Left ventricle myocardium superior (tissue), 1 donor: ENCODE measurements around the gene RSPH6A. TPM values are rescaled to one million over a fixed set of nuclear protein-coding genes. Genes with fewer than 3 reads are reported as not detected.

ENCODE experiments used
- ATAC-seq: fragments of 200-7000 bp; cut with Tn5 transposase; one replicate; pipeline ENCODE4 v1.9.1; 2020; ENCODE audit warnings: mild to moderate bottlenecking, moderate library complexity
- DNase-seq: peaks from one replicate; pipeline ENCODE4 v3.0.0-alpha.2; 2020
- intact Hi-C: fragments of 100-400 bp; cut with micrococcal nuclease; formaldehyde crosslinking; loops from one replicate; pipeline ENCODE4 v1.11.0; 2022
- total RNA-seq: library from RNA; stranded (reverse); fragmentation: NEBNext Ultra II Directional; extraction: Animal tissue kit (Norgen Biotek cat#: 25700); gene quantifications from one replicate; pipeline ENCODE4 v1.2.1, GENCODE V29; 2021
- donor health status: DM: no; HTN: yes; CAD: no; lungs with severe emphysema.

The RSPH6A gene
- total RNA-seq, 1 donor from 2014 or later, result not detected

- ATAC-seq, result no peak
- intact Hi-C loops, result no loop called here
Observed at GRCh38 chr19:45747513-45747912, 67.6 kb downstream of the RSPH6A start.

GRCh38 chr19:45746866-45747265 lies 68.2 kb downstream of the RSPH6A start:
- ATAC-seq (no peak), DNase-seq (no peak)
- intact Hi-C loops, result no loop called here

More at GRCh38 chr19:45747513-45747912, 67.6 kb downstream of the RSPH6A start:
- DNase-seq, result no peak

Other genes starting within 250 kb of the RSPH6A start
- 26.9 TPM for gene OPA3, start 230.5 kb downstream of the RSPH6A start, total RNA-seq
- 4.8 TPM for gene GPR4, start 213.1 kb downstream of the RSPH6A start, total RNA-seq
- 33.4 TPM for gene EML2, start 175.9 kb downstream of the RSPH6A start, total RNA-seq
- gene GIPR, start 147.1 kb downstream of the RSPH6A start, total RNA-seq, result 4.1 TPM
- 233 TPM for gene SNRPD2, start 123.4 kb downstream of the RSPH6A start, total RNA-seq
- 1.2 TPM for gene QPCTL, start 122.6 kb downstream of the RSPH6A start, total RNA-seq
- 15.4 TPM for gene FBXO46, start 84.4 kb downstream of the RSPH6A start, total RNA-seq
- not detected for gene MEIOSIN, start 81.9 kb downstream of the RSPH6A start, total RNA-seq
- 26.1 TPM for gene SIX5, start 46.1 kb downstream of the RSPH6A start, total RNA-seq
- 275 TPM for gene DMPK, start 32.8 kb downstream of the RSPH6A start, total RNA-seq
- 64.6 TPM for gene DMWD, start 22.5 kb downstream of the RSPH6A start, total RNA-seq
- gene SYMPK, start 47.8 kb upstream of the RSPH6A start, total RNA-seq, result 38.3 TPM
- gene FOXA3, start 49.0 kb upstream of the RSPH6A start, total RNA-seq, result not detected
- 22.3 TPM for gene IRF2BP1, start 70.8 kb upstream of the RSPH6A start, total RNA-seq
- 18.5 TPM for gene MYPOP, start 87.3 kb upstream of the RSPH6A start, total RNA-seq
- gene NANOS2, start 99.5 kb upstream of the RSPH6A start, total RNA-seq, result not detected
- 5.9 TPM for gene NOVA2, start 158.6 kb upstream of the RSPH6A start, total RNA-seq
- gene CCDC61, start 180.2 kb upstream of the RSPH6A start, total RNA-seq, result 7.7 TPM
- 0.50 TPM for gene PGLYRP1, start 207.7 kb upstream of the RSPH6A start, total RNA-seq
- gene IGFL4, start 225.7 kb upstream of the RSPH6A start, total RNA-seq, result not detected